BLaER1 (cell line): ENCODE data around the gene CEP131.

ENCODE experiments used
- H3K27ac ChIP-seq: shearing (Covaris generic); formaldehyde crosslinking; 2 replicates; pipeline ENCODE4 v1.8.1; 2022
- H3K27me3 ChIP-seq: shearing (Covaris generic); formaldehyde crosslinking; 2 replicates; pipeline ENCODE4 v1.8.1; 2022
- H3K36me3 ChIP-seq: shearing (Covaris generic); formaldehyde crosslinking; 2 replicates; pipeline ENCODE4 v1.8.1; 2022
- H3K4me1 ChIP-seq: shearing (Covaris generic); formaldehyde crosslinking; 2 replicates; pipeline ENCODE4 v1.8.1; 2022
- H3K4me2 ChIP-seq: shearing (Covaris generic); formaldehyde crosslinking; 2 replicates; pipeline ENCODE4 v1.8.1; 2022
- H3K4me3 ChIP-seq: shearing (Covaris generic); formaldehyde crosslinking; 2 replicates; pipeline ENCODE4 v1.8.1; 2022
- H3K9ac ChIP-seq: shearing (Covaris generic); formaldehyde crosslinking; 2 replicates; pipeline ENCODE4 v1.8.1; 2022
- H3K9me3 ChIP-seq: shearing (Covaris generic); formaldehyde crosslinking; 2 replicates; pipeline ENCODE4 v1.8.1; 2022
- H4K20me1 ChIP-seq: shearing (Covaris generic); formaldehyde crosslinking; 2 replicates; pipeline ENCODE4 v1.8.1; 2022
- Cebpa-rat ChIP-seq: shearing (Covaris generic); IDR thresholded peaks from 2 replicates; pipeline ENCODE4 v1.8.1; 2022

The CEP131 gene

DNA sequence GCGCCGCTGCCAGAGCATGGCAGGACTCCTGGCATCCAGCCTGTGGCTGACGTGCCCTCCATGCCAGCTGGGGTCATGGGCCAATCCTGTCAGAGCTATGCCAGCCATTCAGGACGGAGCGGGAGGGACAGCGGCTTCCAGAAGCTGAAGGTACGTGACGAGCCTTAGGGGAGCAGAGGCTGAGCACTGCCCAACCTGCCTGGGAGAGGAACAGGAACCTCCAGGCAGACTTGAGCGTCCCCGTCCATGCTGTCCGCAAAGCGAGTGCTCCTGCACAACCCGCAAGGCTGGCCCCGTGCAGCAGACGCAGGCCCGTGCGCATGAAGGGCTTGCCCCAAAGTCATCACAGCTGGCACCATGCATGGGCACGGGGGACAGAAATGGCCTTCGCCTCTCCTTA is 37.9 kb upstream of the CEP131 start:
- Histone ChIP-seq H3K27me3 (no peaks in the 10 kb centered on the region), H3K9ac (no peak overlapping the region), H4K20me1 (peaks cover 95% of the 10 kb centered on the region), H3K4me2 (peak overlapping the region; percentile 80), H3K36me3 (peaks cover 81% of the 10 kb centered on the region), H3K27ac (peak overlapping the region; percentile 15; the same call in 1 of the 2 replicates), H3K9me3 (no peaks in the 10 kb centered on the region), H3K4me3 (no peak overlapping the region), H3K4me1 (peaks cover 76% of the 10 kb centered on the region)
- no peak for TF ChIP-seq Cebpa-rat

DNA sequence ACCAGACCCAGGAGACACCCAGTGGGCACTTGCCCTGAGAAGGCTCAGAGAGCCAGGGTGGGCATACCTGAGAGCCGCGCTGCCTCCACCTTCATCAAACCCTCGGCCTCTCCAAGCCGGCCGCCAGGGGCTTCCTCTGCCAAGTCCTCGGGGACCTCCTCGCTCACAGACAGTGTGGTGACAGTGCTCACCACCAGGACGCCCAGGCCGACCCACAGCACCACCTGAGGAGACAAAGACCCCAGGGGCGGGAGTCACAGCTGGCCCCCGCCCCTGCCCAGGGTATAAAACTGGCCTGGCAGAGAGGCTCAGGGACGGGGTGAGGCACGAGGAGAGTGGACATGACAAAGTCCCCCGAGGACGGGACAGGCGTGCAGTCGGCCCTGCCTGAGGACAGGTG is 37.4 kb upstream of the CEP131 start:
- Histone ChIP-seq H3K4me2 (peak overlapping the region; percentile 80), H3K4me1 (peaks cover 76% of the 10 kb centered on the region), H3K36me3 (peaks cover 76% of the 10 kb centered on the region), H3K4me3 (no peak overlapping the region), H3K27me3 (no peaks in the 10 kb centered on the region), H4K20me1 (peaks cover 97% of the 10 kb centered on the region), H3K9me3 (no peaks in the 10 kb centered on the region), H3K27ac (peak overlapping the region; percentile 15; the same call in 1 of the 2 replicates), H3K9ac (no peak overlapping the region)
- TF ChIP-seq Cebpa-rat = no peak

- no peak overlapping the region for H3K27ac ChIP-seq
- H3K36me3 ChIP-seq = peaks cover 66% of the 10 kb centered on the region
- H4K20me1 ChIP-seq = peaks cover 100% of the 10 kb centered on the region
- no peak for TF ChIP-seq Cebpa-rat
- H3K4me2 ChIP-seq = peak overlapping the region; percentile 80
- H3K9ac ChIP-seq = no peak overlapping the region
- H3K4me1 ChIP-seq = peaks cover 84% of the 10 kb centered on the region
- H3K27me3 ChIP-seq = no peaks in the 10 kb centered on the region
- H3K4me3 ChIP-seq = 0 out of 2 replicates have a peak overlapping the region, but pooled peaks have one; percentile 10
- H3K9me3 ChIP-seq = no peaks in the 10 kb centered on the region
Measured at GRCh38 chr17:81259058-81259605, 36.4 kb upstream of the CEP131 start.

GRCh38 chr17:81258292-81258691 is 35.5 kb upstream of the CEP131 start:
- Histone ChIP-seq H3K27ac (no peak overlapping the region; the same call in 1 of the 2 replicates), H3K36me3 (peaks cover 57% of the 10 kb centered on the region), H3K9me3 (no peaks in the 10 kb centered on the region), H3K4me3 (no peak overlapping the region), H3K27me3 (no peaks in the 10 kb centered on the region), H3K4me2 (peak overlapping the region; percentile 80), H3K4me1 (peaks cover 87% of the 10 kb centered on the region), H3K9ac (no peak overlapping the region), H4K20me1 (peaks cover 99% of the 10 kb centered on the region)
- TF ChIP-seq Cebpa-rat = no peak

DNA sequence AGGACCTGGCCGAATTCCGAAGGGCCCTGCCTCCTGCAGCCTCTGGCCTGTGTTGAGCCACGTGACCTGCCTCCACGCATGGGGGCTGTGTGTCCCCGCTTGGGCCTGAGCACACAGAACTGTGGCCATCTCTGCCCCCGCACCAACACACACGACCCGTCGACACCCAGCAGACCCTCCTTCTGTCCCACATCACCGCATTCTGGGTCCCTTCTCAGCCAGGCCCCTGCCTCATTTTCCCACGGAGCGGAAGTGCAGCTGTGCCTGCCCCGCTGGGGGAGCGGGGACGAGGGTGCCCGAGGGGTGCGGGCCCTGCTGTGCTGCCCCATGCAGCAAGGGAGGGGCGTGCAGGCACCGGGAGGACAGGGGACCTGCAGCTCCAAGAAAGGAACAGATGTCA is 34.8 kb upstream of the CEP131 start:
- Histone ChIP-seq H3K27ac (no peak overlapping the region), H3K27me3 (no peaks in the 10 kb centered on the region), H3K4me2 (peak overlapping the region; percentile 80), H3K36me3 (peaks cover 56% of the 10 kb centered on the region), H3K9me3 (no peaks in the 10 kb centered on the region), H3K4me1 (peaks cover 95% of the 10 kb centered on the region), H4K20me1 (peaks cover 98% of the 10 kb centered on the region), H3K4me3 (no peak overlapping the region), H3K9ac (no peak overlapping the region)
- no peak for TF ChIP-seq Cebpa-rat

GRCh38 chr17:81256616-81257015 is 33.9 kb upstream of the CEP131 start:
- H3K4me2 ChIP-seq = peak overlapping the region; percentile 80
- H3K27me3 ChIP-seq = no peaks in the 10 kb centered on the region
- no peak overlapping the region for H3K4me3 ChIP-seq
- no peak overlapping the region for H3K27ac ChIP-seq
- peaks cover 95% of the 10 kb centered on the region for H3K4me1 ChIP-seq
- H3K9ac ChIP-seq = no peak overlapping the region; the same call in 1 of the 2 replicates
- H3K36me3 ChIP-seq = peaks cover 53% of the 10 kb centered on the region
- TF ChIP-seq Cebpa-rat = no peak
- peaks cover 98% of the 10 kb centered on the region for H4K20me1 ChIP-seq
- no peaks in the 10 kb centered on the region for H3K9me3 ChIP-seq

GRCh38 chr17:81254955-81255717 is 32.4 kb upstream of the CEP131 start:
- H3K4me3 ChIP-seq = no peak overlapping the region
- H3K4me2 ChIP-seq = peak overlapping the region; percentile 80
- 0 out of 2 replicates have a peak overlapping the region, but pooled peaks have one; percentile 15 for H3K9ac ChIP-seq
- H3K9me3 ChIP-seq = no peaks in the 10 kb centered on the region
- peaks cover 52% of the 10 kb centered on the region for H3K36me3 ChIP-seq
- H3K27ac ChIP-seq = no peak overlapping the region
- H3K27me3 ChIP-seq = no peaks in the 10 kb centered on the region
- peaks cover 95% of the 10 kb centered on the region for H3K4me1 ChIP-seq
- H4K20me1 ChIP-seq = peaks cover 98% of the 10 kb centered on the region
- no peak for TF ChIP-seq Cebpa-rat

DNA sequence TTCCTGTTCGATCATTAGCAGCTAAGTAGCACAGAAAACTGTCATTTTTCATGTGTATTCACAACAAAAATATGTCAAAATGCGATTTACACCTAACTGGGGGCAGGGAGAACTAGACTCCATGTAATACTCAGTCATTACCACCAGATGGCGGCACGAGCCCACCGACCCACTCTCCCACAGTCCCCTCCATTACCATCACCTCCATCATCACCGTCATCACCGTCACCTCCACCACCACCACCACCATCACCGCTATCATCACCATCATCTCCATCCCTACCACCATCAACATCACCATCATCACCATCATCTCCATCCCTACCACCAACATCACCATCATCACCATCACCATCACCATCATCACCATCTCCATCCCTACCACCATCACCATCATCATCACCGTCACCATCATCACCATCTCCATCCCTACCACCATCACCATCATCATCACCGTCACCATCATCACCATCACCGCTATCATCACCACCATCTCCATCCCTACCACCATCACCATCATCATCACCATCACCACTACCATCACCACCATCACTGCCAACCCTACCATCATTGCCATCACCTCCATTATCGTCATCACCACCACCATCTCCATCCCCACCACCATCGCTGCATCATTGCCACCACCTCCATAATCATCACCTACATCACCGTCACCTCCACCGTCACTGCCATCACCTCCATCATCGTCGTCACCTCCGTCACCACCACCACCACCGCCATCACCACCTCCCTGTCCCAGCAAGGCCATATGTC is 30.8 kb upstream of the CEP131 start:
- Histone ChIP-seq H3K36me3 (peaks cover 49% of the 10 kb centered on the region), H3K4me3 (no peak overlapping the region), H3K9me3 (no peaks in the 10 kb centered on the region), H3K27ac (peak overlapping the region; percentile 58; the same call in 1 of the 2 replicates), H4K20me1 (peaks cover 93% of the 10 kb centered on the region), H3K9ac (no peak overlapping the region), H3K4me2 (peak overlapping the region; percentile 74; the same call in 1 of the 2 replicates), H3K4me1 (peaks cover 86% of the 10 kb centered on the region), H3K27me3 (no peaks in the 10 kb centered on the region)
- no peak for TF ChIP-seq Cebpa-rat

- Histone ChIP-seq H3K4me3 (no peak overlapping the region), H3K27me3 (no peaks in the 10 kb centered on the region), H3K27ac (peak overlapping the region; percentile 58; the same call in 1 of the 2 replicates), H3K4me1 (peaks cover 80% of the 10 kb centered on the region), H3K9ac (peak overlapping the region; percentile 54; the same call in 1 of the 2 replicates), H3K36me3 (peaks cover 53% of the 10 kb centered on the region), H3K9me3 (no peaks in the 10 kb centered on the region), H3K4me2 (peak overlapping the region; percentile 74; the same call in 1 of the 2 replicates), H4K20me1 (peaks cover 93% of the 10 kb centered on the region)
- no peak for TF ChIP-seq Cebpa-rat
Measured at GRCh38 chr17:81252987-81253329, 30.2 kb upstream of the CEP131 start.
